Karpas-422 (cell line): ENCODE data around the gene E2F6. TPM values are rescaled to one million over a fixed set of nuclear protein-coding genes. Genes with fewer than 3 reads are reported as not detected.

Experiments used
- DNase-seq: peaks from one replicate; pipeline ENCODE4 v3.0.0-alpha.2; 2015
- H2AFZ ChIP-seq: fragments of 200-600 bp; sonication (generic); 2 replicates; pipeline ENCODE4 v1.6.1; 2014; ENCODE audit warnings: antibody characterized with exemption, low read length, mixed read lengths
- H3K27ac ChIP-seq: fragments of 200-600 bp; sonication (generic); 2 replicates; pipeline ENCODE4 v1.5.1; 2014; ENCODE audit warnings: mild to moderate bottlenecking, low read length, moderate library complexity
- H3K27me3 ChIP-seq: fragments of 200-600 bp; sonication (generic); 2 replicates; pipeline ENCODE4 v1.6.1; 2014; ENCODE audit warnings: low read length, mixed read lengths
- H3K36me3 ChIP-seq: fragments of 200-600 bp; sonication (generic); 2 replicates; pipeline ENCODE4 v1.6.1; 2014; ENCODE audit warnings: low read length, mixed read lengths; ENCODE audit not compliant: insufficient read depth
- H3K4me1 ChIP-seq: fragments of 200-600 bp; sonication (generic); 2 replicates; pipeline ENCODE4 v1.6.1; 2014; ENCODE audit warnings: mild to moderate bottlenecking, low read length, mixed read lengths
- H3K4me2 ChIP-seq: fragments of 200-600 bp; sonication (generic); 2 replicates; pipeline ENCODE4 v1.6.1; 2014; ENCODE audit warnings: low read length, low read depth, mild to moderate bottlenecking; ENCODE audit not compliant: poor library complexity, severe bottlenecking
- H3K4me3 ChIP-seq: fragments of 200-600 bp; sonication (generic); 2 replicates; pipeline ENCODE4 v1.5.1; 2014; ENCODE audit warnings: mild to moderate bottlenecking, antibody characterized with exemption, low read length, mixed read lengths
- H3K79me2 ChIP-seq: fragments of 200-600 bp; sonication (generic); 2 replicates; pipeline ENCODE4 v1.6.1; 2014; ENCODE audit warnings: mild to moderate bottlenecking, low read length, mixed read lengths
- H3K9ac ChIP-seq: fragments of 200-600 bp; sonication (generic); 2 replicates; pipeline ENCODE4 v1.6.0; 2014; ENCODE audit warnings: low read length
- H3K9me2 ChIP-seq: fragments of 200-600 bp; sonication (generic), shearing (Covaris generic); replicated peaks from 2 replicates; pipeline ENCODE4 v1.6.0; 2014; ENCODE audit warnings: mild to moderate bottlenecking, low read length, moderate library complexity; ENCODE audit not compliant: insufficient read depth
- H3K9me3 ChIP-seq: fragments of 300-700, 200-600 bp; sonication (generic); 2 replicates; pipeline ENCODE4 v1.6.1; 2014; ENCODE audit warnings: low read length, mixed read lengths
- H4K20me1 ChIP-seq: fragments of 200-600 bp; sonication (generic); 2 replicates; pipeline ENCODE4 v1.6.1; 2014; ENCODE audit warnings: mild to moderate bottlenecking, antibody characterized with exemption, low read length, low read depth; ENCODE audit not compliant: insufficient read depth
- total RNA-seq: library from RNA; depleted of rRNA; stranded (reverse); fragments of >200 nt; shearing (Covaris generic); gene quantifications from 2 replicates; pipeline ENCODE4 v1.2.3, GENCODE V29; 2014; ENCODE audit warnings: low replicate concordance

The E2F6 gene
- total RNA-seq, 1 experiment from 2014 or later: 11.5 TPM

GRCh38 chr2:11490194-11490593 is 24.2 kb upstream of the E2F6 start:
- Histone ChIP-seq H3K9ac (no peak overlapping the region), H2AFZ (no peak overlapping the region), H3K79me2 (no peaks in the 10 kb centered on the region), H3K4me2 (no peak overlapping the region), H3K4me1 (no peaks in the 10 kb centered on the region), H3K4me3 (no peak overlapping the region), H3K27ac (no peak overlapping the region), H4K20me1 (peaks cover 16% of the 10 kb centered on the region; the same call in 1 of the 2 replicates), H3K9me2 (no peaks in the 10 kb centered on the region), H3K9me3 (no peaks in the 10 kb centered on the region), H3K27me3 (no peaks in the 10 kb centered on the region), H3K36me3 (no peaks in the 10 kb centered on the region; the same call in 1 of the 2 replicates)
- DNase-seq: no peak

- no peak overlapping the region for H3K9ac ChIP-seq
- no peaks in the 10 kb centered on the region for H3K27me3 ChIP-seq
- no peak overlapping the region for H3K27ac ChIP-seq
- H4K20me1 ChIP-seq: peaks cover 16% of the 10 kb centered on the region; the same call in 1 of the 2 replicates
- no peak overlapping the region for H3K4me2 ChIP-seq
- no peaks in the 10 kb centered on the region; the same call in 1 of the 2 replicates for H3K36me3 ChIP-seq
- no peak overlapping the region for H2AFZ ChIP-seq
- no peak overlapping the region for H3K4me3 ChIP-seq
- no peak for DNase-seq
- no peaks in the 10 kb centered on the region for H3K4me1 ChIP-seq
- no peaks in the 10 kb centered on the region for H3K79me2 ChIP-seq
- no peaks in the 10 kb centered on the region for H3K9me3 ChIP-seq
- H3K9me2 ChIP-seq: no peaks in the 10 kb centered on the region
Measured at GRCh38 chr2:11488809-11489208, 22.8 kb upstream of the E2F6 start.

GRCh38 chr2:11483806-11484617 is 18.1 kb upstream of the E2F6 start:
- H4K20me1 ChIP-seq: no peaks in the 10 kb centered on the region
- no peak for DNase-seq
- no peak overlapping the region for H3K9ac ChIP-seq
- peaks cover under 1% of the 10 kb centered on the region; the same call in 1 of the 2 replicates for H3K4me1 ChIP-seq
- no peaks in the 10 kb centered on the region for H3K9me3 ChIP-seq
- H3K79me2 ChIP-seq: no peaks in the 10 kb centered on the region
- H3K4me2 ChIP-seq: no peak overlapping the region
- no peaks in the 10 kb centered on the region for H3K9me2 ChIP-seq
- no peaks in the 10 kb centered on the region for H3K36me3 ChIP-seq
- no peaks in the 10 kb centered on the region for H3K27me3 ChIP-seq
- H3K4me3 ChIP-seq: no peak overlapping the region
- H3K27ac ChIP-seq: no peak overlapping the region
- no peak overlapping the region for H2AFZ ChIP-seq

GRCh38 chr2:11482473-11483035 is 16.6 kb upstream of the E2F6 start:
- Histone ChIP-seq H4K20me1 (no peaks in the 10 kb centered on the region), H3K4me1 (peaks cover 13% of the 10 kb centered on the region), H3K9me3 (no peaks in the 10 kb centered on the region), H3K4me2 (no peak overlapping the region), H3K4me3 (no peak overlapping the region), H3K36me3 (no peaks in the 10 kb centered on the region), H3K79me2 (peaks cover 5% of the 10 kb centered on the region), H2AFZ (no peak overlapping the region), H3K27ac (no peak overlapping the region), H3K27me3 (no peaks in the 10 kb centered on the region), H3K9me2 (no peaks in the 10 kb centered on the region), H3K9ac (no peak overlapping the region)
- DNase-seq: no peak

GRCh38 chr2:11481789-11482472 is 16.0 kb upstream of the E2F6 start:
- Histone ChIP-seq H3K36me3 (no peaks in the 10 kb centered on the region), H2AFZ (no peak overlapping the region), H3K9ac (no peak overlapping the region), H3K4me3 (no peak overlapping the region), H3K79me2 (peaks cover 5% of the 10 kb centered on the region), H3K27ac (no peak overlapping the region), H3K4me1 (peaks cover 16% of the 10 kb centered on the region), H3K9me2 (no peaks in the 10 kb centered on the region), H3K9me3 (no peaks in the 10 kb centered on the region), H4K20me1 (0 out of 2 replicates have a peak, but pooled peaks cover 3% of the 10 kb centered on the region), H3K4me2 (no peak overlapping the region), H3K27me3 (no peaks in the 10 kb centered on the region)
- DNase-seq: no peak

GRCh38 chr2:11481426-11481788 is 15.4 kb upstream of the E2F6 start:
- no peak for DNase-seq
- no peak overlapping the region for H3K4me2 ChIP-seq
- H3K9ac ChIP-seq: no peak overlapping the region
- peaks cover 5% of the 10 kb centered on the region for H3K79me2 ChIP-seq
- no peaks in the 10 kb centered on the region for H3K9me3 ChIP-seq
- H3K4me1 ChIP-seq: peaks cover 16% of the 10 kb centered on the region
- H3K36me3 ChIP-seq: no peaks in the 10 kb centered on the region
- H2AFZ ChIP-seq: no peak overlapping the region
- no peak overlapping the region for H3K27ac ChIP-seq
- no peaks in the 10 kb centered on the region for H3K27me3 ChIP-seq
- H3K9me2 ChIP-seq: no peaks in the 10 kb centered on the region
- H3K4me3 ChIP-seq: no peak overlapping the region
- H4K20me1 ChIP-seq: 0 out of 2 replicates have a peak, but pooled peaks cover 5% of the 10 kb centered on the region

- Histone ChIP-seq H3K27ac (no peak overlapping the region), H3K27me3 (no peaks in the 10 kb centered on the region), H3K9me2 (no peaks in the 10 kb centered on the region)
Measured at GRCh38 chr2:11480859-11481258, 14.9 kb upstream of the E2F6 start.

GRCh38 chr2:11480406-11480805 is 14.4 kb upstream of the E2F6 start:
- Histone ChIP-seq H3K4me2 (no peak overlapping the region), H3K9me3 (no peaks in the 10 kb centered on the region), H3K27ac (no peak overlapping the region), H2AFZ (no peak overlapping the region), H3K36me3 (no peaks in the 10 kb centered on the region), H3K4me3 (no peak overlapping the region), H4K20me1 (0 out of 2 replicates have a peak, but pooled peaks cover 5% of the 10 kb centered on the region), H3K79me2 (peaks cover 5% of the 10 kb centered on the region), H3K27me3 (no peaks in the 10 kb centered on the region), H3K4me1 (peaks cover 21% of the 10 kb centered on the region), H3K9ac (no peak overlapping the region), H3K9me2 (no peaks in the 10 kb centered on the region)
- no peak for DNase-seq

More at GRCh38 chr2:11480859-11481258, 14.9 kb upstream of the E2F6 start:
- peaks cover 17% of the 10 kb centered on the region for H3K4me1 ChIP-seq
- no peak overlapping the region for H3K9ac ChIP-seq
- H3K9me3 ChIP-seq: no peaks in the 10 kb centered on the region
- H3K36me3 ChIP-seq: no peaks in the 10 kb centered on the region
- DNase-seq: no peak
- H2AFZ ChIP-seq: no peak overlapping the region
- H3K79me2 ChIP-seq: peaks cover 5% of the 10 kb centered on the region
- no peak overlapping the region for H3K4me3 ChIP-seq
- H4K20me1 ChIP-seq: 0 out of 2 replicates have a peak, but pooled peaks cover 5% of the 10 kb centered on the region
- no peak overlapping the region for H3K4me2 ChIP-seq
